GM23338 (cell line): ENCODE measurements around the gene PCBP3.

Source experiments
- CTCF ChIP-seq, 2 experiments: fragments of 200-600 bp in 1 of 2; sonication (generic) in 1 of 2; conservative IDR thresholded peaks; 2 replicates each; pipeline versions ENCODE4 v1.5.1 to v1.6.1; 2016 to 2017; ENCODE audit warnings: antibody characterized with exemption in 2 of 2, low read depth in 2 of 2, mild to moderate bottlenecking in 2 of 2, moderate library complexity in 1 of 2
- EZH2 ChIP-seq: fragments of 200-600 bp; sonication (generic); IDR thresholded peaks from one replicate; pipeline ENCODE4 v1.8.0; 2017; ENCODE audit warnings: antibody characterized with exemption, mild to moderate bottlenecking, low read depth; ENCODE audit not compliant: unreplicated experiment
- EZH2phosphoT487 ChIP-seq: fragments of 200-600 bp; sonication (generic); IDR thresholded peaks from one replicate; pipeline ENCODE4 v1.8.1; 2018; ENCODE audit warnings: antibody characterized with exemption; ENCODE audit not compliant: unreplicated experiment
- NANOG ChIP-seq: IDR thresholded peaks from 2 replicates; pipeline ENCODE4 v1.6.1; 2016; ENCODE audit warnings: antibody characterized with exemption, borderline replicate concordance
- POLR2AphosphoS5 ChIP-seq: IDR thresholded peaks from 2 replicates; pipeline ENCODE4 v1.6.1; 2016; ENCODE audit warnings: antibody characterized with exemption, low read depth
- REST ChIP-seq: IDR thresholded peaks from one replicate; pipeline ENCODE4 v1.6.1; 2018; ENCODE audit warnings: antibody characterized with exemption; ENCODE audit not compliant: unreplicated experiment

GRCh38 chr21:45937721-45938452 is 294.4 kb downstream of the PCBP3 start:
- TF ChIP-seq CTCF (conservative IDR thresholded peaks at IDR 0.05; ENCODE audit: low read depth in 2 of 2) (no peak), POLR2AphosphoS5 (no peak), EZH2 (no peak), EZH2phosphoT487 (no peak), REST (no peak), NANOG (no peak)
